Hepatocyte (in vitro differentiated cells): ENCODE results near the gene ZNF318.

Experiments
- CTCF ChIP-seq: fragments of 200-600 bp; sonication (generic); IDR thresholded peaks from 2 replicates; pipeline ENCODE4 v1.5.1; 2016; ENCODE audit warnings: antibody characterized with exemption, mild to moderate bottlenecking; ENCODE audit not compliant: poor library complexity
- EZH2phosphoT487 ChIP-seq: fragments of 200-600 bp; sonication (generic); IDR thresholded peaks from one replicate; pipeline ENCODE4 v1.6.1; 2018; ENCODE audit warnings: antibody characterized with exemption, mild to moderate bottlenecking, low read depth, moderate library complexity; ENCODE audit not compliant: unreplicated experiment, severe bottlenecking

- no peak for TF ChIP-seq CTCF
- no peak for TF ChIP-seq EZH2phosphoT487
Measured at GRCh38 chr6:43295456-43295855, 74.0 kb downstream of the ZNF318 start.
